GM10847 (cell line): ENCODE measurements around the gene AIRE.
"Not testable (repeated sequence)": the region's sequence is repeated elsewhere in the genome, so short reads cannot be mapped to it uniquely, and the experiment has no call there.

Experiments used
- POLR2A ChIP-seq: IDR thresholded peaks from 2 replicates; pipeline ENCODE4 v1.6.1; 2011; ENCODE audit not compliant: insufficient read length; ENCODE audit errors: extremely low read depth

Gene AIRE

GRCh38 chr21:44285138-44285992 lies at the start of gene AIRE:
Gene AIRE (plus strand): TSS chr21:44285876. CDS start chr21:44286007, 131 bp downstream.
- TF ChIP-seq POLR2A = no peak

- TF ChIP-seq POLR2A = not testable (repeated sequence)
Observed at GRCh38 chr21:44240842-44241241, 44.8 kb upstream of the AIRE start, which contains the start of gene ICOSLG. Gene ICOSLG (minus strand): TSS chr21:44240943. CDS start chr21:44240817, 126 bp downstream.

GRCh38 chr21:44253832-44254710 lies 31.6 kb upstream of the AIRE start:
- no peak for TF ChIP-seq POLR2A

GRCh38 chr21:44255511-44255981 lies 30.1 kb upstream of the AIRE start:
- no peak for TF ChIP-seq POLR2A

- no peak for TF ChIP-seq POLR2A
Observed at GRCh38 chr21:44258056-44258725, 27.5 kb upstream of the AIRE start.

- no peak for TF ChIP-seq POLR2A
Observed at GRCh38 chr21:44259082-44259705, 26.5 kb upstream of the AIRE start.

- no peak for TF ChIP-seq POLR2A
Observed at GRCh38 chr21:44260066-44260465, 25.6 kb upstream of the AIRE start.

- no peak for TF ChIP-seq POLR2A
Observed at GRCh38 chr21:44260791-44261631, 24.7 kb upstream of the AIRE start.

- TF ChIP-seq POLR2A = no peak
Observed at GRCh38 chr21:44261675-44262295, 23.9 kb upstream of the AIRE start, which contains the start of gene DNMT3L. Gene DNMT3L (minus strand): TSS chr21:44261897. CDS start chr21:44261259, 638 bp downstream.

GRCh38 chr21:44262338-44263056 lies 23.2 kb upstream of the AIRE start:
- TF ChIP-seq POLR2A = no peak

GRCh38 chr21:44263221-44263760 lies 22.4 kb upstream of the AIRE start:
- TF ChIP-seq POLR2A = no peak

- no peak for TF ChIP-seq POLR2A
Observed at GRCh38 chr21:44263768-44264167, 21.9 kb upstream of the AIRE start.
